ENCODE measurements around the gene WDR4. TPM values are rescaled to one million over a fixed set of nuclear protein-coding genes. Genes with fewer than 3 reads are reported as not detected.

The WDR4 gene
- total RNA-seq, 1 experiment from 2014 or later = 42.6 TPM

- TF ChIP-seq CTCF (IDR thresholded peaks at IDR 0.05) = no peak
- TF ChIP-seq ZNF317 (CRISPR knock-in tag; IDR thresholded peaks at IDR 0.05; ENCODE audit: borderline replicate concordance, low read depth) = no peak
- peak; percentile 63 for TF ChIP-seq USF1 (CRISPR knock-in tag; IDR thresholded peaks at IDR 0.05)
- TF ChIP-seq ZMAT4 (CRISPR knock-in tag; IDR thresholded peaks at IDR 0.05) = no peak
- TF ChIP-seq E2F4 (CRISPR knock-in tag; IDR thresholded peaks at IDR 0.05; ENCODE audit: borderline replicate concordance, low read depth) = peak; percentile 26; the same call in 1 of the 2 replicates
- no peak; the same call in 1 of the 2 replicates for TF ChIP-seq E2F1 (CRISPR knock-in tag; IDR thresholded peaks at IDR 0.05)
- no peak for TF ChIP-seq SOX15 (CRISPR knock-in tag; IDR thresholded peaks at IDR 0.05)
- TF ChIP-seq ZBTB43 (CRISPR knock-in tag; IDR thresholded peaks at IDR 0.05) = no peak
- TF ChIP-seq NR3C1 (CRISPR knock-in tag; conservative IDR thresholded peaks at IDR 0.05; ENCODE audit: low read depth) = no peak
- no peak; the same call in 1 of the 2 replicates for TF ChIP-seq USF2 (CRISPR knock-in tag; IDR thresholded peaks at IDR 0.05)
- peak; percentile 19; the same call in 1 of the 2 replicates for TF ChIP-seq CREB1 (CRISPR knock-in tag; IDR thresholded peaks at IDR 0.05)
- no peak for TF ChIP-seq CBFB (CRISPR knock-in tag; IDR thresholded peaks at IDR 0.05; ENCODE audit: low read depth)
- TF ChIP-seq ATF1 (CRISPR knock-in tag; IDR thresholded peaks at IDR 0.05) = no peak; the same call in 1 of the 2 replicates
- TF ChIP-seq ELF4 (CRISPR knock-in tag; IDR thresholded peaks at IDR 0.05; ENCODE audit: low read depth) = peak; percentile 81; the same call in 1 of the 2 replicates
- TF ChIP-seq ATF2 (CRISPR knock-in tag; IDR thresholded peaks at IDR 0.05; ENCODE audit: borderline replicate concordance, low read depth) = no peak
- TF ChIP-seq NFE2L1 (CRISPR knock-in tag; IDR thresholded peaks at IDR 0.05) = no peak; the same call in 1 of the 2 replicates
- TF ChIP-seq ZNF138 (CRISPR knock-in tag; conservative IDR thresholded peaks at IDR 0.05) = no peak
- TF ChIP-seq ZNF532 (CRISPR knock-in tag; IDR thresholded peaks at IDR 0.05; ENCODE audit: borderline replicate concordance) = no peak
- no peak for TF ChIP-seq AR (CRISPR knock-in tag; IDR thresholded peaks at IDR 0.05)
- no peak for TF ChIP-seq ATF3 (CRISPR knock-in tag; conservative IDR thresholded peaks at IDR 0.05)
Observed at GRCh38 chr21:42892931-42893755, 13.8 kb upstream of the WDR4 start, which contains the start of gene NDUFV3 (continued).
